B cell (primary cell): ENCODE data around the gene DPM2. TPM values are rescaled to one million over a fixed set of nuclear protein-coding genes. Genes with fewer than 3 reads are reported as not detected.

Experiments used
- ATAC-seq: fragments of 200-7000 bp; cut with Tn5 transposase; one replicate; pipeline ENCODE4 v1.10.0; 2021; ENCODE audit warnings: low read depth, mild to moderate bottlenecking, moderate number of reproducible peaks, moderate library complexity
- CTCF ChIA-PET: fragments of 350-600 bp; sonication (Branson Sonifier 250); formaldehyde crosslinking; loops from one replicate; lab custom pipeline; 2021; ENCODE audit warnings: antibody characterized with exemption, inconsistent platforms; lab: Charles Lee
- POLR2A ChIA-PET: fragments of 350-600 bp; sonication (Branson Sonifier 250); formaldehyde crosslinking; loops from one replicate; lab custom pipeline; 2021; ENCODE audit warnings: antibody characterized with exemption; lab: Charles Lee
- DNase-seq: peaks from one replicate; pipeline ENCODE4 v3.0.0; 2013
- H2AFZ ChIP-seq: 2 replicates; pipeline ENCODE4 v1.6.1; 2012; ENCODE audit warnings: mild to moderate bottlenecking, low read depth, low read length; ENCODE audit not compliant: insufficient read depth, poor library complexity, severe bottlenecking
- H3K27ac ChIP-seq, 2 donors: 1 replicate in 1 of 2; 2 replicates in 1 of 2; pipeline ENCODE4 v1.5.1; 2012 to 2013; ENCODE audit warnings: low read length in 2 of 2, mild to moderate bottlenecking in 2 of 2, moderate library complexity in 1 of 2
- H3K27me3 ChIP-seq, 4 experiments: fragments of 200-600 bp in 1 of 4; sonication (generic) in 1 of 4; replicated peaks in 1 of 4; 1 replicate in 2 of 4; 2 replicates in 2 of 4; pipeline versions ENCODE4 v1.6.1 to v1.7.0; 2013 to 2016; ENCODE audit warnings: low read length in 3 of 4, mild to moderate bottlenecking in 2 of 4, mixed read lengths in 1 of 4, moderate library complexity in 1 of 4; ENCODE audit not compliant: insufficient read depth in 4 of 4, control insufficient read depth in 3 of 4; ENCODE audit errors: control extremely low read depth in 1 of 4
- H3K36me3 ChIP-seq, 2 experiments: replicated peaks in 1 of 2; 1 replicate in 1 of 2; 2 replicates in 1 of 2; pipeline versions ENCODE4 v1.6.1 to v1.7.1; 2013; ENCODE audit warnings: low read length in 1 of 2; ENCODE audit not compliant: insufficient read depth in 2 of 2, control insufficient read depth in 1 of 2; ENCODE audit errors: control extremely low read depth in 1 of 2, extremely low read depth in 1 of 2
- H3K4me1 ChIP-seq, 2 donors: fragments of 200-600 bp in 1 of 2; sonication (generic) in 1 of 2; 1 replicate in 1 of 2; 2 replicates in 1 of 2; pipeline versions ENCODE4 v1.5.1 to v1.6.1; 2013 to 2017; ENCODE audit warnings: low read length in 2 of 2; ENCODE audit not compliant: control insufficient read depth in 2 of 2, insufficient read depth in 2 of 2
- H3K4me2 ChIP-seq: replicated peaks from 2 replicates; pipeline ENCODE3; 2012; ENCODE audit warnings: mild to moderate bottlenecking, low read depth, low read length; ENCODE audit not compliant: poor library complexity, severe bottlenecking
- H3K4me3 ChIP-seq, 5 experiments: fragments of 200-600 bp in 1 of 5; sonication (generic) in 1 of 5; 1 replicate in 3 of 5; 2 replicates in 2 of 5; pipeline versions ENCODE4 v1.5.1 to v1.7.0; 2011 to 2016; ENCODE audit warnings: low read length in 4 of 5, mild to moderate bottlenecking in 4 of 5, low read depth in 2 of 5, control low read depth in 1 of 5, moderate library complexity in 1 of 5; ENCODE audit not compliant: insufficient read depth in 1 of 5; ENCODE audit errors: control extremely low read depth in 1 of 5, extremely low read depth in 1 of 5
- H3K79me2 ChIP-seq: fragments of 200-600 bp; sonication (generic); one replicate; pipeline ENCODE4 v1.6.0; 2016; ENCODE audit warnings: low read length; ENCODE audit not compliant: control insufficient read depth, insufficient read depth
- H3K9ac ChIP-seq: fragments of 200-600 bp; sonication (generic); 2 replicates; pipeline ENCODE4 v1.6.1; 2017; ENCODE audit warnings: mild to moderate bottlenecking, low read length, moderate library complexity
- H3K9me3 ChIP-seq, 3 donors: one replicate each; pipeline versions ENCODE4 v1.6.1 to v1.7.1; 2013; ENCODE audit warnings: low read length in 2 of 3; ENCODE audit not compliant: control insufficient read depth in 2 of 3, insufficient read depth in 1 of 3; ENCODE audit errors: control extremely low read depth in 1 of 3
- H4K20me1 ChIP-seq: 2 replicates; pipeline ENCODE4 v1.6.0; 2012; ENCODE audit warnings: mild to moderate bottlenecking, low read length; ENCODE audit not compliant: insufficient read depth, control insufficient read depth, poor library complexity, severe bottlenecking
- H3K27ac Mint-ChIP-seq: one replicate; pipeline ENCODE4 v1.8.0; 2021; ENCODE audit warnings: mixed read lengths
- H3K27me3 Mint-ChIP-seq: one replicate; pipeline ENCODE4 v1.8.0; 2021; ENCODE audit warnings: mixed read lengths
- H3K4me1 Mint-ChIP-seq: one replicate; pipeline ENCODE4 v1.8.0; 2021; ENCODE audit warnings: mixed read lengths
- H3K4me3 Mint-ChIP-seq: one replicate; pipeline ENCODE4 v1.8.0; 2021; ENCODE audit warnings: mixed read lengths
- H3K9me3 Mint-ChIP-seq: one replicate; pipeline ENCODE4 v1.8.0; 2022; ENCODE audit warnings: mixed read lengths; ENCODE audit not compliant: insufficient read depth
- EZH2 ChIP-seq: IDR thresholded peaks from 2 replicates; pipeline ENCODE4 v1.6.1; 2012; ENCODE audit warnings: borderline replicate concordance, low read depth, mild to moderate bottlenecking, moderate library complexity, low read length; ENCODE audit not compliant: insufficient read depth, poor library complexity, severe bottlenecking
- WGBS: methylation state at CpG from one replicate; pipeline ENCODE4 v1.1.5; 2013; ENCODE audit warnings: missing lambda C conversion rate; ENCODE audit not compliant: insufficient coverage; 5-methylcytosine and 5-hydroxymethylcytosine counted together
- intact Hi-C: fragments of 100-400 bp; cut with micrococcal nuclease; formaldehyde crosslinking; loops from one replicate; pipeline ENCODE4 v1.10.0; 2022
- polyA plus RNA-seq: library from polyadenylated mRNA; depleted of rRNA; stranded (reverse); fragments of >200 nt; gene quantifications from 2 replicates; pipeline ENCODE4 v1.2.3, GENCODE V29; 2012
- total RNA-seq, 2 donors: library from RNA; stranded (reverse); fragments of 120-200 nt in 1 of 2; gene quantifications; 1 replicate in 1 of 2; 2 replicates in 1 of 2; pipeline versions ENCODE4 v1.2.3 to v1.2.4, GENCODE V29; 2013 to 2022
- TF ChIP-seq, protein P1 (sequence below): fragments of 200-600 bp; IDR thresholded peaks from one replicate; pipeline ENCODE4 v1.8.0; 2022; ENCODE audit warnings: antibody characterized with exemption, mild to moderate bottlenecking

DPM2 gene
- total and polyA plus RNA-seq, 2 donors (not counting 1 experiment from before 2014, with no cell fraction given): 34.1 to 42.9 TPM

DNA sequence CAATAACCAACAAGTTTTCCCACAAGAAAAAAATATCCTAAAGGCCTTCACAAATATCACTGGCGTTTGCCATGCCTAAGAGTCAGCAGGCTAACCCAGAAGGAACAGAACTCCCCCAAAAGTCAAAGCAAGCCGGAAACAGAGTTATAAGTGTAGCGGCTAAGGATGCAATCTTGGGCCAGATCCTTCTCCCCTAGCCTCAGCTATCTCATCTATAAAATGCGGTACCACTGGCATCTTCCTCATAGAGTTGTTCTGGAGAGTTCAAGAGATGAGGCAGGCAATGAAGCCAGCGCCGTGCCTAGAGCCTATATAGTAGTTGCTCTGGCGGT, 632 bp downstream of the DPM2 start:
- H3K36me3 ChIP-seq: peaks cover 0 to 18% of the 10 kb centered on the region in 2 experiments
- peak overlapping the region; percentile 83 for H3K4me2 ChIP-seq
- peaks cover 0 to 4% (median 0%) of the 10 kb centered on the region in 3 donors for H3K9me3 ChIP-seq
- no peaks in the 10 kb centered on the region for H3K27me3 ChIP-seq
- ATAC-seq (no peak), DNase-seq (no peak)
- H3K9me3 Mint-ChIP-seq: no peaks in the 10 kb centered on the region
- peak overlapping the region; percentile 75 to 86 for H3K27ac ChIP-seq
- ChIA-PET POLR2A (interaction anchor here (0.9 to 1.1 kb wide), 2 partner anchors 16 to 96 kb away, joined by 4 read pairs; no protein-coding TSS in a partner anchor), CTCF (interaction anchor here (1.7 kb wide), 1 partner anchor 180 kb away, joined by 5 read pairs; no protein-coding TSS in a partner anchor)
- intact Hi-C loops: loop anchor here (1.0 kb wide), 2 partner anchors 10 to 202 kb away; partner anchors contain the start of gene TOR2A
- H3K4me3 ChIP-seq: peak overlapping the region; percentile 69 to 92 (median 79)
- no peaks in the 10 kb centered on the region for H3K27me3 Mint-ChIP-seq
- peak overlapping the region; percentile 98 for H3K27ac Mint-ChIP-seq
- peaks cover 41% of the 10 kb centered on the region for H3K79me2 ChIP-seq
- 17% methylated on average over 6 of the region's 7 CpGs for WGBS
- peaks cover 20% of the 10 kb centered on the region for H4K20me1 ChIP-seq
- H3K4me3 Mint-ChIP-seq: peak overlapping the region; percentile 93
- TF ChIP-seq EZH2: no peak
- TF ChIP-seq, protein P1, sequence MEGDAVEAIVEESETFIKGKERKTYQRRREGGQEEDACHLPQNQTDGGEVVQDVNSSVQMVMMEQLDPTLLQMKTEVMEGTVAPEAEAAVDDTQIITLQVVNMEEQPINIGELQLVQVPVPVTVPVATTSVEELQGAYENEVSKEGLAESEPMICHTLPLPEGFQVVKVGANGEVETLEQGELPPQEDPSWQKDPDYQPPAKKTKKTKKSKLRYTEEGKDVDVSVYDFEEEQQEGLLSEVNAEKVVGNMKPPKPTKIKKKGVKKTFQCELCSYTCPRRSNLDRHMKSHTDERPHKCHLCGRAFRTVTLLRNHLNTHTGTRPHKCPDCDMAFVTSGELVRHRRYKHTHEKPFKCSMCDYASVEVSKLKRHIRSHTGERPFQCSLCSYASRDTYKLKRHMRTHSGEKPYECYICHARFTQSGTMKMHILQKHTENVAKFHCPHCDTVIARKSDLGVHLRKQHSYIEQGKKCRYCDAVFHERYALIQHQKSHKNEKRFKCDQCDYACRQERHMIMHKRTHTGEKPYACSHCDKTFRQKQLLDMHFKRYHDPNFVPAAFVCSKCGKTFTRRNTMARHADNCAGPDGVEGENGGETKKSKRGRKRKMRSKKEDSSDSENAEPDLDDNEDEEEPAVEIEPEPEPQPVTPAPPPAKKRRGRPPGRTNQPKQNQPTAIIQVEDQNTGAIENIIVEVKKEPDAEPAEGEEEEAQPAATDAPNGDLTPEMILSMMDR: no peak
- H3K4me1 Mint-ChIP-seq: peaks cover 39% of the 10 kb centered on the region
- H3K4me1 ChIP-seq: peaks cover 24 to 30% of the 10 kb centered on the region in 2 donors
- H2AFZ ChIP-seq: peak overlapping the region; percentile 85
- H3K9ac ChIP-seq: peak overlapping the region; percentile 79

DNA sequence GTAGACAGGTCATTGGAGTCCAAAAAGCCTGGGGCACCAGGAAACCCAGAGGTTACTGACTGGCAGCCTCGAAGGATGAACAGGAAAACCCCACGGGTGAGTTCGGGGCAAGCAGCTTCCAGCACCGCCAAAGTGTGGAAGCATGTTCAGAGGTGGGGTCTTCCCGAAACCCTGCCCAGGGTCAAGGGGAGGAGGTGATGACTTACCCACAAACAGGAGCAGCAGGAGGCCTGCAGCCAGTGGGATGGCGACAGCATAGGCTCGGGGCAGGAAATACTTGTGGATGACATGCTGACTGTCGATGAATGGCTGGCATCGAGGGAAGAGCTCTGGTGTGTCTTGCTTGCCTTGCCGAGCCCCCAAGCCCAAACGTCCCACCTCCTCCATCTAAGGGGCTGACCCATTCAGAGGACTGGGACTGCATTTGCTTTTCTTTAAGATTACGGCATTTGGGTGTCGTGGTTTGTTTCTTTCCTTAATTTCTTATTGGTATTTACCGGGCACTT, 1.3 kb downstream of the DPM2 start:
- Histone ChIP-seq H2AFZ (no peak overlapping the region), H3K4me3 (peak overlapping the region in 2 of 5 experiments; percentile 81 to 92), H3K9ac (peak overlapping the region; percentile 79), H3K79me2 (peaks cover 41% of the 10 kb centered on the region), H3K36me3 (peaks cover 0 to 12% of the 10 kb centered on the region in 2 experiments), H3K4me1 (peaks cover 26 to 34% of the 10 kb centered on the region in 2 donors), H3K27ac (no peak overlapping the region), H3K9me3 (peaks cover 0 to 4% (median 0%) of the 10 kb centered on the region in 3 donors), H4K20me1 (peaks cover 18% of the 10 kb centered on the region), H3K4me2 (peak overlapping the region; percentile 83), H3K27me3 (no peaks in the 10 kb centered on the region)
- H3K4me1 Mint-ChIP-seq: peaks cover 42% of the 10 kb centered on the region
- peak overlapping the region; percentile 75 for H3K27ac Mint-ChIP-seq
- intact Hi-C loops: no loop called here
- H3K9me3 Mint-ChIP-seq: no peaks in the 10 kb centered on the region
- no peak for DNase-seq
- TF ChIP-seq EZH2: no peak
- TF ChIP-seq, protein P1: no peak
- ChIA-PET CTCF (interaction anchor here (1.7 kb wide), 1 partner anchor 181 kb away, joined by 5 read pairs; no protein-coding TSS in a partner anchor), POLR2A (interaction anchor here (1.1 kb wide), 1 partner anchor 97 kb away, joined by 4 read pairs; no protein-coding TSS in a partner anchor)
- WGBS: 89% methylated on average over 10 of the region's 14 CpGs
- no peak for ATAC-seq
- peak overlapping the region; percentile 93 for H3K4me3 Mint-ChIP-seq
- H3K27me3 Mint-ChIP-seq: no peaks in the 10 kb centered on the region
